Ramos (cell line): ENCODE results near the gene DIAPH2.

Source experiments
- in situ Hi-C: fragments of 300-500 bp; cut with MboI; formaldehyde crosslinking; loops from one replicate; pipeline ENCODE4 v1.14.3; 2022; ENCODE audit warnings: low sequenced_read_pairs; ENCODE audit not compliant: unreplicated experiment

Gene DIAPH2

DNA sequence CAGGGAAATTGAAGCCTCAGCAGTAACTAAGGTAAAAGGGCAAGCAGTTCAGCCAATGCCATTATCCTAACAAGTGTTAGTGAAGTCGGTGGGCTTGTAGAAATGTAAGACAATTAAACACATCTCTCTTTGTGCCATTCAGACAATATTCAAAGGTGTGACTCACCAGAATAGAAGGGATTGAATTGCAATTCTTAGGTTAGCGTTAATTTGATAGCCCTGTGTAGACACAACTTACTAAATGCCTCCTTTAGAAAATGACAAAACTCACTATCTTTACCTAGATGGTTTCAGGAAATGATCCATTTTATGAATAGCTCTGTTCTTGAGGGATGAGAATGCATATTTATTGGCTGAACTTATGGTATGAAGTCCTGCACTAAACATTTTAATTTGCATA lies 234.2 kb downstream of the DIAPH2 start:
- in situ Hi-C loops = no loop called here

DNA sequence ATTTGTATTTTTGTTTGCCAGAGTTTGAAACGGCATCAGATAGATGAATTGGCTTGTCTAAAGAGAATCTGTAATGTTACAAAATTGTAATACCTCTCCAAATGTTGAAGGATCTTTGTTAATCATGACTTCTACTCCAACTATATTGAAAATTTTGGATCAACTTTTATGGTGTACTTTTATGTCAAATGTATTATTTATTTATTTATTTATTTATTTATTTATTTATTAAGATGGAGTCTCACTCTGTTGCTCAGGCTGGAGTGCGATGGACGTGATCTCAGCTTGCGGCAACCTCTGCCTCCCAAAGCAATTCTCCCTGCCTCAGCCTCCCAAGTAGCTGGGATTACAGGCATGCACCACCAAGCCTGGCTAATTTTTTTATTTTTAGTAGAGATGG lies 235.0 kb downstream of the DIAPH2 start:
- in situ Hi-C loops = no loop called here

DNA sequence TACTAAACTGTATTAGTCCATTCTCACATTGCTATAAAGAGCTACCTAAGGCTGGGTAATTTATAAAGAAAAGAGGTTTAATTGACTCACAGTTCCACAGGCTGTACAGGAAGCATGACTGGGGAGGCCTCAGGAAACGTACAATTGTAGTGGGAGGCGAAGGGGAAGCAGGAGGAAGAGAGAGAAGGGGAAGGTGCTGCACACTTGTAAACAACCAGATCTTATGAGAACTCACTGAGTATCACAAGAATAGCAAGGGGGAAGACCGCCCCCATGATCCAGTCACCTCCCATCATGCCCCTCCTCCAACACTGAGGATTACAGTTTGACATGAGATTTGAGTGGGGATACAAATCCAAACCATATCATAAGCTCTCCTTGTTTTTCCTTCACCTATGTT lies 239.9 kb downstream of the DIAPH2 start:
- in situ Hi-C loops = no loop called here

GRCh38 chrX:96929036-96929435 lies 244.4 kb downstream of the DIAPH2 start:
- in situ Hi-C loops = no loop called here

GRCh38 chrX:96957718-96958117 lies 273.1 kb downstream of the DIAPH2 start:
- in situ Hi-C loops = no loop called here

- in situ Hi-C loops = no loop called here
Observed at GRCh38 chrX:96971812-96972211, 287.2 kb downstream of the DIAPH2 start.

DNA sequence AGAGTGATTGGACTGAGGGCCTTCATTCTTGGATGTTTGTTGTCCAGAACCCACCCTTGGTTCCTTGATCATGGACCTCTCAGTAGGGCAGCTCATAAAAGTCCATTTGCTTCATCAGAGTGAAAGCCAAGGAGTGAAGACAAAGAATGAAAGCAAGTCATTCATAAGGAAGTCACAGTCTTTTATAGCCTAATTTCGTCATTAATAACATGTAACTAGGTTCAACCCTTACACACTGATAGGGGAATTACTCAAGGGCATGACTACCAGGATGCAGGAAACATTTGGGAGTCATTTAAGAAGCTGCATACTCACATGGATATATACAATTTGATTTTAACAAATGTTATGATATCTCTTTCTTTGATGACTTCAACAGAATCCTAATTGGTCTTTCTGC lies 294.3 kb downstream of the DIAPH2 start:
- in situ Hi-C loops = no loop called here

DNA sequence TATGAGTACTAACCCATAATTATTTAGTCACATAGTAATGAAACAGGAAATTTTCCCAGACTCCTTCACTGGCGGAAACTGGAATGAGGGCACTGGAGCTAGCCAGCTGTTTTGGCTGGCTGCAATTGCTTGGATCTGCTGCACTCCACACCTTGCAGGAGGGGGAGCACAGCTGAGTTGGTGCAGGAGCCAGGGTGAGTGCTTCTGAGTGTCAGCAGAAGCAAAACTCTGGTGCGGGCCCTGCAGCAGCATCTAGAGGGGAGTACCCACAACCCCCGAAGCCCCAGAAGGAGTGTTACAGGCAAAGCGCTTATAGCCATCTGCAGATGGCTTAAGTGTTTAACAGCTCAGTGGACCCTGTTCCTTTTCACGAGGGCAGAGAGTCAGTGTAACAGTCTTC lies 295.1 kb downstream of the DIAPH2 start:
- in situ Hi-C loops = no loop called here

DNA sequence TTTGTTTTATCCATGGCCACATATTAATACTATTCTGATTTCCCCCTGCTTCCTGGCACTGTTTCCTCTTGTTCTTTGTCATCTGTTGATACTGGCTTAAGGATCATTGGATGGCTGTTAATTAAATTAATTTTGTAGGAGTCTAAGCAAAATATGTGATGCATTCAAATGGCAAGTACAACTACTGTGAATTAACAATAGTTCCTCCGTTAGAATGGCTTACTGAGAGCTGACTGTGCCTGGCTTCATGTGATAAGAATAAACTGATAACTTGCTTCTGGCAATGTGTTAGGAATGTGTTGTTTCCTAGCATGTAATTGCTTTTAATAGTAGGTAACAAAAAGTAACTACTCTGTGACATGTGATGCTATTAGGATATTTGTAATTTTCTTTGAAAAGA lies 297.5 kb downstream of the DIAPH2 start:
- in situ Hi-C loops = no loop called here

DNA sequence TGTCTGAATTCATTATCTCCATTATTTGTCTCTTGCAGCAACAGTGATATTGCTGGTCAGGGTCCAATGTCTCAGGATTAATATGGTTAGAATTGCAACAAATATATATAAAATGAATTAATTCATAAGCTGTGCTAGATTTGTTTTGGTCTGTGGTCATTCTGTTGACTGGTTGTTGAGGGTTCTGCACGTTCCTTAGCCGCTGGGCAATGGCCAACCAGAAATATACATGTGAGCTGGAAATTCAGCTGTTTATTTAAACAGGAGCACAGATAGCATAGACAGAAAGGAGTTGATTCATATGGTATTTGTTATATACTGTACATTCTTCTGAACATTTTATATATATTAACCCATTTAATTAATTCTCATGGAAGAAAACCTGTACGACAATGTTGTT lies 299.9 kb downstream of the DIAPH2 start:
- in situ Hi-C loops = no loop called here

DNA sequence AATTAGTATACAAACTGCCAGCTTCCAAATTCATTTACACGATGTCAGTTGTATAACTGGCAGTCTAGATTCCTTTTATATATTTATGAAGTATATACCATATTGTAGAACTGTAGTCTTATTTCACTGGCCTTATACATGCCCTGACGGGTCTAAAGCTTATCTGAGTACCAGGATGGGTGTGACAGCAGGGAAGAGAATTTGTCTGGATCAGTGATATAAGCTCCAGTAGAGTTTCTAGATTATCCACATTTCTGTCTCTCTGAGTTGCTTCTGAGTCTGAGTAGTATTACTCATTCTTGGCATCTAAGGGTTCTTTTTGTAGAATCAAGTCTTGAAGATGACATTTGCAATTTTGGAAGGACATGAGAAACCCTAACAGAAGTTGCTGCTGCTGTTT lies 300.4 kb downstream of the DIAPH2 start:
- in situ Hi-C loops = no loop called here

- in situ Hi-C loops = no loop called here
Observed at GRCh38 chrX:96987228-96987627, 302.6 kb downstream of the DIAPH2 start.

DNA sequence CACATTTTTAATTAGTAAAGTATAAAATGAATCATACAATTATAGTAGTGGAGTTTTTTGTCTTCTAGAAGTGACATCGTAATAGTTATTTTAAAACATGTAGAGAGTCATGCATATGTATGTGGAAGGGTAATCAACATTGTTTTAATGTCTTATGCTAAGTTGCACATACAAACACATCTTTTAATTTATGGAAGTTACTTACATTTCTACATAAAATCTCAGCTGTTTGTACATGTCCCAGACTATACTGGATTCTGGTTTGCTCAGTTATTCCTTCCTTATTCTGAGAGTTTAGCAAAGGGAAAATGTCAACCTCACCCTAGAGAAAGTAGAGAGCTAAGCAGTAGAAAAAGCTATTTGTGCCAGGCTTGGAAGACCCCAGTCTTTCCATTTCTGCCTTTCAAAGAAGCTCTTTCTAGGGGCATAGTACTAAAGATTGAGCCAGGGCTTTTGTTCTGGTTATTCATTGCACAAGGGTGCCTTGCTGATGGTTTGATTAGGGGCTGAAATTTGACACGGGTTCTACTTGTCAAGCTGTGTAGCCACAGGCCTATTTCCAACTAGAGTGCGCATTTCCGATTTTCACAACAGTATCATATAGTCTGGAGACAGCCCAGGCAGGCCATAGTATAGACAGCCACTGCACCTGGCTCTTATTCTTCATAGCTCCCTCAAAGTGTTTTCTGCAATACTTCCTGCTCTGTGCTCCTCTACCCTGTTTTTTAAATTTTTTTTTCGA lies 305.4 kb downstream of the DIAPH2 start:
- in situ Hi-C loops = no loop called here

- in situ Hi-C loops = no loop called here
Observed at GRCh38 chrX:96994093-96994492, 309.5 kb downstream of the DIAPH2 start.

- in situ Hi-C loops = no loop called here
Observed at GRCh38 chrX:96997196-96997595, 312.6 kb downstream of the DIAPH2 start.

- in situ Hi-C loops = no loop called here
Observed at GRCh38 chrX:97000682-97001368, 316.2 kb downstream of the DIAPH2 start.

DNA sequence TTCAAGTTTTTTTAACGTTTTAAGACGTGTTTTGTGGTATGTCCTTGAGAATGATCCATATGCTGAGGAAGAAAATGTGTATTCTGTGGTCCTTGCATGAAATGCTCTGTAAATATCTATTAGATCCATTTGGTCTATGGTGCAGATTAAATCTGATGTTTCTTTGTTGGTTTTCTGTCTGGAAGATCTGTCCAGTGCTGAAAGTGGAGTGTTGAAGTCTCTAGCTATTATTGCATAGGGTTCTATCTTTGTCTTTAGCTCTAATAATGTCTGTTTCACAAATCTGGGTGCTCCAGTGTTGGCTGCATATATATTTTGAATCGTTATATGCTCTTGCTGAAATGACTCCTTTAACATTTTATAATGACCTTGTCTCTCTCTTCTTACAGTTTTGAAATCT lies 321.5 kb downstream of the DIAPH2 start:
- in situ Hi-C loops = no loop called here

DNA sequence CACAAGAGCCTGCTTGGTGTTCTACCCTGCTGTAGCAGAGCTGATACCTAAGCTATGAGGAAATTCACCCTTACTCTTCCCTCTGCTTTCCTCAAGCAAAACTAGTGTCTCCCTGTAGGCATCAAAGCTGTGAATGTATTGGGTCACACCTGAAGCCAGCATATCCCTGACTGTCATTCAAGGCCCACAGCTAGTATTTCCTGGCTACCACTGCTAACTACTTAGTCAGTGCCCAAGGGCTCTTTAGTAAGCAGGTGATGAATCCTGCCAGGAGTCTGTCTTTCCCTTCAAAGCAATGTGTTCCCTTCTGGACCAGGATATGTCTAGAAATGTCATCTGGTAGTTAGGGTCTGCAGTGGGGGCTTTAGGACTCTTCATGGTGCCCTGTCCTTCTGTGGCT lies 324.7 kb downstream of the DIAPH2 start:
- in situ Hi-C loops = no loop called here

- in situ Hi-C loops = no loop called here
Observed at GRCh38 chrX:97011540-97011939, 326.9 kb downstream of the DIAPH2 start.

GRCh38 chrX:97016106-97016505 lies 331.5 kb downstream of the DIAPH2 start:
- in situ Hi-C loops = no loop called here

DNA sequence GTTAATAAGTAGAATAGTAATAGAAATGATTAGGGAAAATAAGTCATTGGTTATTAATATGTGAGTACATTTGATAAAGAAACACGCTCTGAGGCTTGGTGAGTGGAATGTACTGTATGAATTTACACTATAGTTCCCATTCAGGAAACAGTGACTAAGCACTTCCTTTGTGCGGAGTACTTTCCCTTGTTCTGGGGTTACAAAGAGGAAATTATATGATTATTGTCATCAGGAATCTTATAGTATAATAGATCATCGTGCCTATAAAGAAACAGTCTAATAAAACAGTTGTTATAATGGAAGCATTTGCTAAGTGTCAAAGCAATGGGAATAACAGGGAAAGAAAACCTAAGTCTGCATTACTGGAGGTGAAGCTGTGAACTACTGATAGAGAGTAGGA lies 337.0 kb downstream of the DIAPH2 start:
- in situ Hi-C loops = no loop called here

- in situ Hi-C loops = no loop called here
Observed at GRCh38 chrX:97026406-97026805, 341.8 kb downstream of the DIAPH2 start.
